Astrocyte (in vitro differentiated cells and primary cell): ENCODE data around the gene PSG4. TPM values are rescaled to one million over a fixed set of nuclear protein-coding genes. Genes with fewer than 3 reads are reported as not detected.
A peak's percentile ranks its signal among the peaks of the same experiment; 100 is the strongest.
"Not testable (repeated sequence)": the region's sequence is repeated elsewhere in the genome, so short reads cannot be mapped to it uniquely, and the experiment has no call there.

ENCODE experiments used
- DNase-seq: peaks from one replicate; pipeline ENCODE4 v3.0.0-alpha.2; 2010; ENCODE audit warnings: low read depth
- FAIRE-seq: peaks from 2 replicates; lab custom pipeline; 2011; peaks lifted over from hg19 to GRCh38; lab: Jason Lieb, UNC
- H2AFZ ChIP-seq: 2 replicates; pipeline ENCODE4 v1.6.0; 2012; ENCODE audit warnings: low read depth, low read length, inconsistent platforms
- H3K27ac ChIP-seq: 2 replicates; pipeline ENCODE4 v1.5.1; 2011; ENCODE audit warnings: low read depth, low read length, inconsistent platforms
- H3K27me3 ChIP-seq: 2 replicates; pipeline ENCODE4 v1.6.0; 2011; ENCODE audit warnings: low read length, inconsistent platforms; ENCODE audit not compliant: insufficient read depth
- H3K36me3 ChIP-seq: 2 replicates; pipeline ENCODE4 v1.5.1; 2011; ENCODE audit warnings: low read length, inconsistent platforms; ENCODE audit not compliant: insufficient read depth
- H3K4me1 ChIP-seq: 2 replicates; pipeline ENCODE4 v1.5.1; 2011; ENCODE audit warnings: low read length, inconsistent platforms; ENCODE audit not compliant: insufficient read depth
- H3K4me2 ChIP-seq: 2 replicates; pipeline ENCODE4 v1.6.0; 2012; ENCODE audit warnings: low read length, inconsistent platforms
- H3K4me3 ChIP-seq: 2 replicates; pipeline ENCODE4 v1.5.1; 2011; ENCODE audit warnings: low read depth, mild to moderate bottlenecking, low read length, inconsistent platforms; ENCODE audit not compliant: insufficient read depth
- H3K79me2 ChIP-seq: 2 replicates; pipeline ENCODE4 v1.6.0; 2012; ENCODE audit warnings: mild to moderate bottlenecking, low read length, inconsistent platforms; ENCODE audit not compliant: insufficient read depth
- H3K9ac ChIP-seq: 2 replicates; pipeline ENCODE4 v1.6.0; 2012; ENCODE audit warnings: mild to moderate bottlenecking, low read length, inconsistent platforms
- H3K9me3 ChIP-seq: 2 replicates; pipeline ENCODE4 v1.5.1; 2012; ENCODE audit warnings: low read depth, mild to moderate bottlenecking, low read length, inconsistent platforms; ENCODE audit not compliant: insufficient read depth
- H4K20me1 ChIP-seq: 2 replicates; pipeline ENCODE4 v1.6.0; 2012; ENCODE audit warnings: low read length, inconsistent platforms; ENCODE audit not compliant: insufficient read depth
- H3K27ac Mint-ChIP-seq: one replicate; pipeline ENCODE4 v1.8.0; 2021; ENCODE audit warnings: mild to moderate bottlenecking, mixed read lengths; ENCODE audit not compliant: unreplicated experiment
- H3K27me3 Mint-ChIP-seq: one replicate; pipeline ENCODE4 v1.8.0; 2021; ENCODE audit warnings: low read depth, mixed read lengths; ENCODE audit not compliant: unreplicated experiment
- H3K36me3 Mint-ChIP-seq: one replicate; pipeline ENCODE4 v1.8.0; 2021; ENCODE audit warnings: low read depth, mixed read lengths; ENCODE audit not compliant: unreplicated experiment
- H3K4me1 Mint-ChIP-seq: one replicate; pipeline ENCODE4 v1.8.0; 2021; ENCODE audit warnings: low read depth, mixed read lengths; ENCODE audit not compliant: unreplicated experiment
- H3K4me3 Mint-ChIP-seq: one replicate; pipeline ENCODE4 v1.8.0; 2021; ENCODE audit warnings: mild to moderate bottlenecking, moderate library complexity, mixed read lengths; ENCODE audit not compliant: unreplicated experiment
- H3K9me3 Mint-ChIP-seq: one replicate; pipeline ENCODE4 v1.8.0; 2021; ENCODE audit warnings: mild to moderate bottlenecking, mixed read lengths; ENCODE audit not compliant: unreplicated experiment
- CTCF ChIP-seq: IDR thresholded peaks from 2 replicates; pipeline ENCODE4 v1.5.1; 2011; ENCODE audit warnings: low read depth, mild to moderate bottlenecking, inconsistent platforms, low read length, moderate library complexity; ENCODE audit not compliant: insufficient read depth
- total RNA-seq: library from RNA; stranded (reverse); gene quantifications from 2 replicates; pipeline ENCODE4 v1.2.1, GENCODE V29; 2021

PSG4 gene
- total RNA-seq, 1 donor from 2014 or later = 1.4 TPM

- not testable (repeated sequence) for H2AFZ ChIP-seq, H4K20me1 ChIP-seq, H3K9ac ChIP-seq, H3K4me3 ChIP-seq, H3K27me3 Mint-ChIP-seq, H3K79me2 ChIP-seq, H3K27me3 ChIP-seq, H3K36me3 Mint-ChIP-seq, H3K4me2 ChIP-seq, DNase-seq, H3K4me1 Mint-ChIP-seq, H3K27ac Mint-ChIP-seq, H3K27ac ChIP-seq, H3K4me1 ChIP-seq, H3K9me3 Mint-ChIP-seq, H3K36me3 ChIP-seq, H3K9me3 ChIP-seq, H3K4me3 Mint-ChIP-seq, FAIRE-seq
- peak; percentile 4 for TF ChIP-seq CTCF
Observed at GRCh38 chr19:43179569-43180147, 25.8 kb downstream of the PSG4 start.

GRCh38 chr19:43178577-43178976 lies 26.9 kb downstream of the PSG4 start:
- not testable (repeated sequence) for H3K9me3 ChIP-seq, H3K4me1 Mint-ChIP-seq, H3K27ac Mint-ChIP-seq

GRCh38 chr19:43165906-43166305 lies 39.5 kb downstream of the PSG4 start:
- not testable (repeated sequence) for H2AFZ ChIP-seq, H3K27ac Mint-ChIP-seq, H3K27ac ChIP-seq, H3K79me2 ChIP-seq, H4K20me1 ChIP-seq, DNase-seq, H3K9me3 ChIP-seq, H3K27me3 Mint-ChIP-seq, H3K4me1 Mint-ChIP-seq, H3K4me3 Mint-ChIP-seq, FAIRE-seq, H3K4me2 ChIP-seq, H3K9me3 Mint-ChIP-seq, H3K4me3 ChIP-seq, H3K36me3 Mint-ChIP-seq, H3K9ac ChIP-seq, H3K4me1 ChIP-seq, H3K36me3 ChIP-seq, H3K27me3 ChIP-seq

More at GRCh38 chr19:43178577-43178976, 26.9 kb downstream of the PSG4 start:
- not testable (repeated sequence) for DNase-seq, H3K27me3 ChIP-seq, H3K79me2 ChIP-seq, H3K4me3 Mint-ChIP-seq, H4K20me1 ChIP-seq, H3K36me3 Mint-ChIP-seq, FAIRE-seq, H3K9me3 Mint-ChIP-seq, H3K4me1 ChIP-seq, H3K27ac ChIP-seq, H3K4me3 ChIP-seq, H3K27me3 Mint-ChIP-seq, H3K36me3 ChIP-seq, H3K4me2 ChIP-seq, H2AFZ ChIP-seq, H3K9ac ChIP-seq

GRCh38 chr19:43163135-43163534 lies 42.3 kb downstream of the PSG4 start:
- not testable (repeated sequence) for H3K9me3 ChIP-seq, H4K20me1 ChIP-seq, H3K36me3 Mint-ChIP-seq, H3K4me1 ChIP-seq, H3K27ac ChIP-seq, H3K4me2 ChIP-seq, H3K4me1 Mint-ChIP-seq, H3K27me3 Mint-ChIP-seq, DNase-seq, H2AFZ ChIP-seq, H3K27ac Mint-ChIP-seq, H3K4me3 ChIP-seq, H3K9ac ChIP-seq, FAIRE-seq, H3K27me3 ChIP-seq, H3K36me3 ChIP-seq, H3K9me3 Mint-ChIP-seq, H3K79me2 ChIP-seq, H3K4me3 Mint-ChIP-seq

- H3K9me3 ChIP-seq, H3K4me2 ChIP-seq: not testable (repeated sequence)
Observed at GRCh38 chr19:43162261-43162660, 43.2 kb downstream of the PSG4 start.

More at GRCh38 chr19:43162261-43162660, 43.2 kb downstream of the PSG4 start:
- not testable (repeated sequence) for H3K27me3 Mint-ChIP-seq, H3K36me3 ChIP-seq, DNase-seq, H3K4me1 Mint-ChIP-seq, H3K79me2 ChIP-seq, H3K4me3 Mint-ChIP-seq, H3K27ac Mint-ChIP-seq, H3K4me3 ChIP-seq, H3K4me1 ChIP-seq, H2AFZ ChIP-seq, H3K27ac ChIP-seq, H3K27me3 ChIP-seq, H3K9me3 Mint-ChIP-seq, H3K9ac ChIP-seq, FAIRE-seq, H4K20me1 ChIP-seq, H3K36me3 Mint-ChIP-seq
